ENCODE results near the gene EFEMP2. TPM values are rescaled to one million over a fixed set of nuclear protein-coding genes. Genes with fewer than 3 reads are reported as not detected.

Gene EFEMP2
- total and polyA plus RNA-seq, 2 experiments from 2014 or later = 7.4 to 9.4 TPM

GRCh38 chr11:65885808-65886536 lies 13.4 kb upstream of the EFEMP2 start:
- Histone ChIP-seq H3K27ac (ENCODE audit: low read depth) (no peak overlapping the region), H3K36me3 (ENCODE audit: insufficient read depth) (peaks cover 14% of the 10 kb centered on the region; the same call in 1 of the 2 replicates)
- peaks cover 28% of the 10 kb centered on the region for H3K4me1 Mint-ChIP-seq

More at GRCh38 chr11:65885808-65886536, 13.4 kb upstream of the EFEMP2 start:
- Histone ChIP-seq H3K4me3 (no peak overlapping the region), H3K4me2 (no peak overlapping the region), H3K27me3 (ENCODE audit: insufficient read depth) (peaks cover 15% of the 10 kb centered on the region), H3K9me2 (ENCODE audit: insufficient read depth) (no peaks in the 10 kb centered on the region), H3F3A (replicated peaks; ENCODE audit: low read depth) (peaks cover 39% of the 10 kb centered on the region), H4K20me1 (replicated peaks; ENCODE audit: insufficient read depth) (peaks cover 18% of the 10 kb centered on the region; the same call in 1 of the 2 replicates), H2AFZ (no peak overlapping the region), H3K4me1 (ENCODE audit: insufficient read depth) (peaks cover 20% of the 10 kb centered on the region), H3K79me2 (replicated peaks; ENCODE audit: insufficient read depth) (0 out of 2 replicates have a peak, but pooled peaks cover 9% of the 10 kb centered on the region)
- ATAC-seq = no peak
- no peak for TF ChIP-seq CTCF (conservative IDR thresholded peaks at IDR 0.05; ENCODE audit: low read depth in 2 of 2)
- TF ChIP-seq EZH2 (IDR thresholded peaks at IDR 0.05; ENCODE audit: low read depth, unreplicated experiment) = no peak
- TF ChIP-seq STAT1 (IDR thresholded peaks at IDR 0.05; ENCODE audit: unreplicated experiment) = no peak
- TF ChIP-seq ZNF114 (CRISPR knock-in tag; IDR thresholded peaks at IDR 0.05) = no peak
- TF ChIP-seq NANOG (IDR thresholded peaks at IDR 0.05; ENCODE audit: borderline replicate concordance) = no peak
- no peak for TF ChIP-seq ZNF462 (CRISPR knock-in tag; IDR thresholded peaks at IDR 0.05)
- no peak for TF ChIP-seq POLR2AphosphoS5 (IDR thresholded peaks at IDR 0.05; ENCODE audit: low read depth)
- TF ChIP-seq REST (IDR thresholded peaks at IDR 0.05; ENCODE audit: unreplicated experiment) = no peak
- no peak for TF ChIP-seq CREB1 (CRISPR knock-in tag; IDR thresholded peaks at IDR 0.05; ENCODE audit: low read depth)
- TF ChIP-seq ZNF331 (CRISPR knock-in tag; IDR thresholded peaks at IDR 0.05; ENCODE audit: low read depth) = no peak
- TF ChIP-seq EZH2phosphoT487 (IDR thresholded peaks at IDR 0.05; ENCODE audit: unreplicated experiment) = no peak
- H3K27ac Mint-ChIP-seq = no peak overlapping the region
- DNase-seq (ENCODE audit: low spot score) = no peak
- peaks cover 2% of the 10 kb centered on the region; the same call in 1 of the 3 replicates for H3K9me3 Mint-ChIP-seq
- H3K27me3 Mint-ChIP-seq (ENCODE audit: insufficient read depth, low read depth, poor library complexity) = peaks cover 25% of the 10 kb centered on the region
- peak overlapping the region; percentile 98; the same call in 2 of the 3 replicates for H3K4me3 Mint-ChIP-seq
- H3K36me3 Mint-ChIP-seq (ENCODE audit: low read depth) = peaks cover 45% of the 10 kb centered on the region

All from GM23338 (cell line).